GM12864 (cell line): Measurements from ENCODE around the gene NSUN6.

ENCODE experiments used
- DNase-seq: peaks from one replicate; pipeline ENCODE4 v3.0.0-alpha.2; 2011; ENCODE audit warnings: low read depth
- H3K4me3 ChIP-seq: 2 replicates; pipeline ENCODE4 v1.5.1; 2011; ENCODE audit warnings: mild to moderate bottlenecking, low read depth, low read length, control low read depth
- CTCF ChIP-seq: IDR thresholded peaks from 2 replicates; pipeline ENCODE4 v1.5.1; 2011; ENCODE audit warnings: low read depth, mild to moderate bottlenecking, moderate library complexity, low read length, control low read depth, inconsistent platforms; ENCODE audit errors: missing control alignments

The NSUN6 gene

GRCh38 chr10:18620856-18621255 lies 30.5 kb downstream of the NSUN6 start:
- no peak for TF ChIP-seq CTCF
- no peak for DNase-seq
- no peak overlapping the region for H3K4me3 ChIP-seq

GRCh38 chr10:18619016-18619415 lies 32.4 kb downstream of the NSUN6 start:
- no peak for DNase-seq
- H3K4me3 ChIP-seq: no peak overlapping the region
- TF ChIP-seq CTCF: no peak

- H3K4me3 ChIP-seq: no peak overlapping the region
- DNase-seq: no peak
- TF ChIP-seq CTCF: no peak
Observed at GRCh38 chr10:18616337-18616736, 35.0 kb downstream of the NSUN6 start.

- no peak for TF ChIP-seq CTCF
- DNase-seq: no peak
- H3K4me3 ChIP-seq: no peak overlapping the region
Observed at GRCh38 chr10:18615618-18616017, 35.8 kb downstream of the NSUN6 start.

GRCh38 chr10:18611168-18611567 lies 40.2 kb downstream of the NSUN6 start:
- no peak for TF ChIP-seq CTCF
- no peak overlapping the region for H3K4me3 ChIP-seq

GRCh38 chr10:18610517-18610916 lies 40.9 kb downstream of the NSUN6 start:
- no peak for DNase-seq
- H3K4me3 ChIP-seq: no peak overlapping the region
- TF ChIP-seq CTCF: no peak

More at GRCh38 chr10:18611168-18611567, 40.2 kb downstream of the NSUN6 start:
- DNase-seq: no peak

- no peak for DNase-seq
- H3K4me3 ChIP-seq: no peak overlapping the region
- TF ChIP-seq CTCF: no peak
Observed at GRCh38 chr10:18608596-18608995, 42.8 kb downstream of the NSUN6 start.
